Activated CD4-positive, alpha-beta T cell treated with anti-CD3 and anti-CD28 coated beads for 36 hours (primary cell): ENCODE measurements around the gene BECN2. TPM values are rescaled to one million over a fixed set of nuclear protein-coding genes. Genes with fewer than 3 reads are reported as not detected.

Source experiments
- ATAC-seq: fragments of 200-7000 bp; cut with Tn5 transposase; one replicate; pipeline ENCODE4 v1.10.0; 2021; ENCODE audit warnings: mild to moderate bottlenecking, moderate library complexity
- CTCF ChIA-PET: fragments of 350-600 bp; sonication (Branson Sonifier 250); formaldehyde crosslinking; loops from one replicate; lab custom pipeline; 2021; ENCODE audit warnings: antibody characterized with exemption; lab: Charles Lee
- POLR2A ChIA-PET: fragments of 350-600 bp; sonication (Branson Sonifier 250); formaldehyde crosslinking; loops from one replicate; lab custom pipeline; 2021; ENCODE audit warnings: antibody characterized with exemption, inconsistent platforms; lab: Charles Lee
- DNase-seq: peaks from one replicate; pipeline ENCODE4 v3.0.0-alpha.2; 2020
- H3K27ac Mint-ChIP-seq: one replicate; pipeline ENCODE4 v1.8.0; 2021; ENCODE audit warnings: mixed read lengths
- H3K27me3 Mint-ChIP-seq: one replicate; pipeline ENCODE4 v1.8.0; 2021; ENCODE audit warnings: mixed read lengths
- H3K36me3 Mint-ChIP-seq: one replicate; pipeline ENCODE4 v1.8.0; 2021; ENCODE audit warnings: low read depth, mixed read lengths
- H3K4me1 Mint-ChIP-seq: one replicate; pipeline ENCODE4 v1.8.0; 2021; ENCODE audit warnings: mixed read lengths
- H3K4me3 Mint-ChIP-seq: one replicate; pipeline ENCODE4 v1.8.0; 2021; ENCODE audit warnings: mild to moderate bottlenecking, moderate library complexity, mixed read lengths
- H3K9me3 Mint-ChIP-seq: one replicate; pipeline ENCODE4 v1.8.0; 2021; ENCODE audit warnings: low read depth, mixed read lengths
- intact Hi-C, 2 experiments: fragments of 100-400 bp; cut with DNase I in 1 of 2; cut with micrococcal nuclease in 1 of 2; formaldehyde crosslinking; loops; one replicate each; pipeline versions ENCODE4 v1.14.2 to v1.15.1; 2022 to 2024; cut with DNase I, micrococcal nuclease
- total RNA-seq, 2 experiments: library from RNA; stranded (reverse); gene quantifications; one replicate each; pipeline ENCODE4 v1.2.3, GENCODE V29; 2021

Gene BECN2
- total RNA-seq, 2 experiments from 2014 or later = not detected

- POLR2A ChIA-PET = no interaction called here
- Mint-ChIP-seq H3K27me3 (peaks cover 6% of the 10 kb centered on the region), H3K4me3 (no peak overlapping the region), H3K4me1 (no peaks in the 10 kb centered on the region), H3K27ac (no peak overlapping the region), H3K36me3 (no peaks in the 10 kb centered on the region), H3K9me3 (no peaks in the 10 kb centered on the region)
- ATAC-seq (no peak), DNase-seq (no peak)
- CTCF ChIA-PET = no interaction called here
- intact Hi-C loops = no loop called here
Measured at GRCh38 chr1:242004751-242005495, 47.4 kb downstream of the BECN2 start.

DNA sequence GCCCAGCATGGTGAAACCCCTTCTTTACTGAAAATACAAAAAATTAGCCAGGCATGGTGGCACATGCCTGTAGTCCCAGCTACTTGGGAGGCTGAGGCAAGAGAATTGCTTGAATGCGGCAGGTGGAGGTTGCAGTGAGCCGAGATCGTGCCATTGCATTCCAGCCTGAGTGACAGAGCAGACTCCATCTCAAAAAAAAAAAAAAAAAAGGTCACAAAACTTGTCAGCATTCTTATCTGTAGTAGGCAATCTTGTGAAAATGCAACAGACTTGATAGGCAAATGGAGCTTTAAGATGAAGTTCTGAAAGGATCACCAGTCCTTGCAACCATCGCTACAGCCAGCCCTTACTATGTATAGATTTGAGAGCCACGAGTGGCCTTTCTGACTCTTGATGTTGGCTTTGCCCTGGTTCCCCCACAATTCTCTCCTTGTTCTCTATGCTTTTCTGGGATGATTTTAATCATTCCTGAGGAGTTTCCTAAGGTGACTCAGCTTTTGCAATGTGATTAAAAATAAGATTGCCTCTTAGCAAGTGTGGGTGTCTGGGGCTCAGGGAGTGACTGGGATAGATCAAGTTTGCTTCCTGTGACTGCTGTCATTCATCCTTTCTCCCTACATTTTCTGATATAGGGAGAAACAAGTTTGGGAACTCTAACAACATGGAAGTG lies 48.4 kb downstream of the BECN2 start:
- Mint-ChIP-seq H3K27me3 (peaks cover 12% of the 10 kb centered on the region), H3K4me1 (no peaks in the 10 kb centered on the region), H3K9me3 (no peaks in the 10 kb centered on the region), H3K27ac (no peak overlapping the region), H3K36me3 (no peaks in the 10 kb centered on the region), H3K4me3 (no peak overlapping the region)
- ATAC-seq (no peak), DNase-seq (no peak)
- ChIA-PET CTCF (interaction anchor here (2.4 kb wide), 1 partner anchor 9 kb away, joined by 10 read pairs; no protein-coding TSS in a partner anchor), POLR2A (no interaction called here)
- intact Hi-C loops = no loop called here

DNA sequence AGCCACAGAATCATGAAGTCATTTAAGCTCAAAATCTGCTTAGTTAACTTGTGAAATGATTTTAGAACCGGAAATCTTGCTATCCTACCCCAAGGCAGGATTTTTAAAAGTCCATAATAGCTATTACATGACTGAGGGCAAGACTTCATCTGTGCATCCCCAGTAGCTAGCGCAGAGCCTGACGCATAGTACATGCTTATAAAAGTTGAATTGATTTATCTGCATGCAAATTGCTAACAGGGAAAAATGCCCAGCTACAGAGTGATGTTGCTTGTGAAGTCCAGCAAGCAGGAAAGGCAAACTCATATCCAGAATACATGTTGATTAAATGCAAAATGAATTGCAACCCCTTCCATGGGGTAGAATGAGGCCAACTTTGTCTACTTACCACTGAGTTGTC lies 49.4 kb downstream of the BECN2 start:
- Mint-ChIP-seq H3K27ac (no peak overlapping the region), H3K4me3 (no peak overlapping the region), H3K27me3 (peaks cover 12% of the 10 kb centered on the region), H3K36me3 (no peaks in the 10 kb centered on the region), H3K9me3 (no peaks in the 10 kb centered on the region), H3K4me1 (no peaks in the 10 kb centered on the region)
- ChIA-PET CTCF (interaction anchor here (0.7 to 2.4 kb wide), 2 partner anchors 10 to 353 kb away, joined by 3 to 10 read pairs; no protein-coding TSS in a partner anchor), POLR2A (no interaction called here)
- intact Hi-C loops = no loop called here
- no peak for DNase-seq
- no peak for ATAC-seq

Other genes with a start within 250 kb of the BECN2 start
- gene EXO1, start 109.6 kb upstream of the BECN2 start, total RNA-seq = 10 to 100 TPM; 53.8 to 57.8 TPM
- not detected for gene MAP1LC3C, start 41.3 kb downstream of the BECN2 start, total RNA-seq